ENCODE measurements around the gene TIGIT. TPM values are rescaled to one million over a fixed set of nuclear protein-coding genes. Genes with fewer than 3 reads are reported as not detected.

The TIGIT gene
- total and polyA plus RNA-seq, 2 experiments from 2014 or later: 0.39 TPM; not detected in 1

DNA sequence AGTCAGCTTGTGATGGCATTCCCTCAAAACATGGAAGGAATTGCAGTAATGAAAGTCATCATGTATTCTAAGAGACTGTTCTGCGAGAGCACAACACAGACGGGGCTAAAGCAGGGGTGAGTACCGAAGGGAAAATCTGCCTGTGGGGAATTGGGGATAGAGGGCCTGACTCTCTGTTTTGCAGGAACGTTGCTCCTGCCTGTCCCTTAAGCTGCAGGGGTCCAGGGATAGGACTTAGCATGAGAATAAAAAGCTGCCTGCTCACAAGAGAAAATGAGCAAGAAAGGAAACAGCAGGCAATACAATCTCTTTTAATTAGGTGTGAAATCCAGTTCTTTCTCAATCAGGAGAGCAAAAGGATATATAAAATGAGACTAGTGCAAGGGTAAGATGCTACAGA, 62.2 kb downstream of the TIGIT start:
- H3K9me2 ChIP-seq (replicated peaks; ENCODE audit: insufficient read depth): no peaks in the 10 kb centered on the region
- no peak overlapping the region for H3K4me3 ChIP-seq
- no peaks in the 10 kb centered on the region for H4K20me1 ChIP-seq (ENCODE audit: insufficient read depth, poor library complexity, severe bottlenecking)
- H3K27me3 ChIP-seq: no peaks in the 10 kb centered on the region
- H3K4me1 ChIP-seq (ENCODE audit: insufficient read depth): no peaks in the 10 kb centered on the region
- H3K4me2 ChIP-seq: no peak overlapping the region
- H3K27ac ChIP-seq: no peak overlapping the region
- TF ChIP-seq EZH2phosphoT487 (IDR thresholded peaks at IDR 0.05; ENCODE audit: low read depth, severe bottlenecking, unreplicated experiment) (no peak), CTCF (IDR thresholded peaks at IDR 0.05; ENCODE audit: poor library complexity) (no peak), EZH2 (IDR thresholded peaks at IDR 0.05; ENCODE audit: borderline replicate concordance) (no peak)
- DNase-seq (ENCODE audit: low spot score): no peak
- H2AFZ ChIP-seq: no peak overlapping the region
- H3K9me3 ChIP-seq (ENCODE audit: low read depth): no peaks in the 10 kb centered on the region
- H3K36me3 ChIP-seq (replicated peaks; ENCODE audit: insufficient read depth, low read depth): peaks cover 2% of the 10 kb centered on the region
- H3K79me2 ChIP-seq: no peaks in the 10 kb centered on the region
- 40% methylated on average over 4 of the region's 4 CpGs for WGBS (ENCODE audit: low lambda C conversion rate, missing lambda C conversion rate)

GRCh38 chr3:114356525-114356924, 62.7 kb downstream of the TIGIT start:
- H4K20me1 ChIP-seq (ENCODE audit: insufficient read depth, poor library complexity, severe bottlenecking): no peaks in the 10 kb centered on the region
- no peaks in the 10 kb centered on the region for H3K27me3 ChIP-seq
- H3K27ac ChIP-seq: no peak overlapping the region
- H3K9me2 ChIP-seq (replicated peaks; ENCODE audit: insufficient read depth): no peaks in the 10 kb centered on the region
- 59% methylated on average over 1 of the region's 1 CpG for WGBS (ENCODE audit: low lambda C conversion rate, missing lambda C conversion rate)
- no peaks in the 10 kb centered on the region for H3K4me1 ChIP-seq (ENCODE audit: insufficient read depth)
- no peak for DNase-seq (ENCODE audit: low spot score)
- H3K79me2 ChIP-seq: no peaks in the 10 kb centered on the region
- TF ChIP-seq EZH2 (IDR thresholded peaks at IDR 0.05; ENCODE audit: borderline replicate concordance) (no peak), CTCF (IDR thresholded peaks at IDR 0.05; ENCODE audit: poor library complexity) (no peak), EZH2phosphoT487 (IDR thresholded peaks at IDR 0.05; ENCODE audit: low read depth, severe bottlenecking, unreplicated experiment) (no peak)
- no peak overlapping the region for H3K4me2 ChIP-seq
- H2AFZ ChIP-seq: no peak overlapping the region
- peaks cover 2% of the 10 kb centered on the region for H3K36me3 ChIP-seq (replicated peaks; ENCODE audit: insufficient read depth, low read depth)
- no peak overlapping the region for H3K4me3 ChIP-seq
- no peaks in the 10 kb centered on the region for H3K9me3 ChIP-seq (ENCODE audit: low read depth)

MicroRNAs encoded within 50 kb of the gene (microRNA counts, 767-probe panel; counts per million panel counts)
- not detected for microRNA hsa-miR-568

Other genes with a start within 250 kb of the TIGIT start
- 3.0 and 3.5 TPM in 2 replicates for gene CCDC191, start 237.5 kb upstream of the TIGIT start, total RNA-seq
- gene CCDC191, start 237.5 kb upstream of the TIGIT start, polyA plus RNA-seq: 1.1 and 2.7 TPM in 2 replicates
- 14.7 and 18.3 TPM in 2 replicates for gene QTRT2, start 237.3 kb upstream of the TIGIT start, total RNA-seq
- 7.8 and 13.4 TPM in 2 replicates for gene QTRT2, start 237.3 kb upstream of the TIGIT start, polyA plus RNA-seq
- gene DRD3, start 115.0 kb upstream of the TIGIT start, total RNA-seq: not detected in 2 replicates
- gene DRD3, start 115.0 kb upstream of the TIGIT start, polyA plus RNA-seq: not detected in 2 replicates
- gene ZNF80, start 56.5 kb upstream of the TIGIT start, total RNA-seq: not detected in 2 replicates
- not detected in 2 replicates for gene ZNF80, start 56.5 kb upstream of the TIGIT start, polyA plus RNA-seq

All from hepatocyte (in vitro differentiated cells).